Measurements from ENCODE around the gene LGR6.
"Not testable (repeated sequence)": the region's sequence is repeated elsewhere in the genome, so short reads cannot be mapped to it uniquely, and the experiment has no call there.

GRCh38 chr1:202167054-202167453 lies 26.5 kb upstream of the LGR6 start:
- TF ChIP-seq, protein P1, sequence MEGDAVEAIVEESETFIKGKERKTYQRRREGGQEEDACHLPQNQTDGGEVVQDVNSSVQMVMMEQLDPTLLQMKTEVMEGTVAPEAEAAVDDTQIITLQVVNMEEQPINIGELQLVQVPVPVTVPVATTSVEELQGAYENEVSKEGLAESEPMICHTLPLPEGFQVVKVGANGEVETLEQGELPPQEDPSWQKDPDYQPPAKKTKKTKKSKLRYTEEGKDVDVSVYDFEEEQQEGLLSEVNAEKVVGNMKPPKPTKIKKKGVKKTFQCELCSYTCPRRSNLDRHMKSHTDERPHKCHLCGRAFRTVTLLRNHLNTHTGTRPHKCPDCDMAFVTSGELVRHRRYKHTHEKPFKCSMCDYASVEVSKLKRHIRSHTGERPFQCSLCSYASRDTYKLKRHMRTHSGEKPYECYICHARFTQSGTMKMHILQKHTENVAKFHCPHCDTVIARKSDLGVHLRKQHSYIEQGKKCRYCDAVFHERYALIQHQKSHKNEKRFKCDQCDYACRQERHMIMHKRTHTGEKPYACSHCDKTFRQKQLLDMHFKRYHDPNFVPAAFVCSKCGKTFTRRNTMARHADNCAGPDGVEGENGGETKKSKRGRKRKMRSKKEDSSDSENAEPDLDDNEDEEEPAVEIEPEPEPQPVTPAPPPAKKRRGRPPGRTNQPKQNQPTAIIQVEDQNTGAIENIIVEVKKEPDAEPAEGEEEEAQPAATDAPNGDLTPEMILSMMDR (IDR thresholded peaks at IDR 0.05; ENCODE audit: low read depth, low read length), result not testable (repeated sequence)
- not testable (repeated sequence) for TF ChIP-seq EZH2phosphoT487 (IDR thresholded peaks at IDR 0.05; ENCODE audit: low read depth)
